Stimulated activated CD8-positive, alpha-beta memory T cell treated with anti-CD3 and anti-CD28 coated beads, Interleukin-4, amount 100 ng/mL, for 1 hour (primary cell): Measurements from ENCODE around the gene LYRM4.

Source experiments
- DNase-seq, 2 donors: peaks; one replicate each; pipeline ENCODE4 v3.0.0-alpha.2; 2020; ENCODE audit warnings: low read depth in 2 of 2, low spot score in 1 of 2

The LYRM4 gene

DNA sequence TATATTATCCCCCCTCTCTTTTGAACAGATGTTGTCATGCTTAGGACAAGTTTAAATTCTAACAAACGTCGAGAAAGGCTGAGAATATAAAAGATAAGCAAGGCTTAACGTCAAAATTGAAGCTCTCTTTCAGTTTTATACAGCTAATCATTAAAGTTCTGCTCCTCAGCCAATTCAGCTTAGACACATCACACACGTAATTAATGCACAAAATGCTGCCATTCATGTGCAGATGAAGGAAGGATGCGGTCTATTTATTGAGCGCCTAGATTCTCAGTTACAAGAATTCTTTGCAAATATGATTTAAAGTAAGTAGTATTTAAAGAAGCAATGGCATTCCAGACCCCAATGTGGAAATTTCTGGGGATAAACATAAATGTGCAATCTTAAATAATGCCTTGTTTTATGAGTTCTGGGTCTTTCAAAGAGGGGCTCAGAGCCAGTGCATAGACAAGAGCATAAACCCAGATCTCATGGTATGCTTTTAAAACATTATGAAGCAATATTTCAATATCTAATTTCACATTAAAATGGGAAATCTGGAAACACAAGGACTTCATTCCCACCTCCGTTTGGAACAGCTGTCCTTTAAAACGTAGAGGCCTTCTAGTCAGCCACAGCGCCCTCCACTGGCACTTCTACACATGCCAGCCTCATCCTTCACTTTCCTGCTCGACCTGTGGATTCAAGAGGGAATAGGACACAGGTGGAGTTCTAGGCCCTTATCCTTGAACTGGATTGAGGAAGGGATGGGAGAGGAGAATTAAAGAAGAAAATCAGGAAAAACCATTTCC lies 85.8 kb downstream of the LYRM4 start:
- DNase-seq = no peak

DNA sequence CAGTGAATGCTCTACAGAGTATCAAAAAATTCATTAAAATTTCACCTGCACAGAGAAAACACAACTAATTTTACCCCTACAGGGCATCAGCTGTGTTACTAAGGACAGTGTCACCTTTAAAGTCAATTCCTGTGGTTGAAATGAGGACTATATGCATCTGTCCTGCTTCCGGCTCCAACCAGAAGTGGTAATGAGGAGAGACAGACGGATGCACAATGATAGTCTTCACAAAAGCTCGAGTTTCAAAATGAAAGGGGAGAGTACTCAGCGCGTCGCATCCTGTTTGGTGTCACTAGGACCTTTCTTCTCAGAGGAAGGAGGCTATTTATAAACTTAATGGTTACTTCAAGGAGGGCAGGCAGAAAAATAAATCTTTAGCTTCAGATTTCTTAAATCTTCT lies 86.5 kb downstream of the LYRM4 start:
- peak; percentile 6 to 19 for DNase-seq

DNA sequence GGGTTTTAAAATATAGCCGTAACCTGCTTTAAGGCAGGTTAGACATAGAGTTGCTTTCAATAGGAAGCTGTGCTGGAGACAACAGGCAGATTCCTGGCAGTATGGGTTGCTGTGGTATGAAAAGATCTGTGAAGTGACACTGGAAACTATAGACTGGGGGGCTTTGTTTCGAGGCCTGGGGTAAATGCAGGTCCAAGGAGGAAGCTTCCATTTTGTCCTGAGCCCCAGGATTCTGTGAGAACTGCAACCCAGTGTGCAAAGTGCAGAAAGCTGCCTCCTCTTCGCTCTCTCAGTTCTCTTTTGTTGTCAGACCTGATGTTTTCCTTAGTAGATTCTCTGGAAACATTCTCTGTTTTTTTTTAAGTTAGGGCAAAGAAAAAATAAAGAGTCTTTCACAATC lies 86.9 kb downstream of the LYRM4 start:
- no peak for DNase-seq

DNA sequence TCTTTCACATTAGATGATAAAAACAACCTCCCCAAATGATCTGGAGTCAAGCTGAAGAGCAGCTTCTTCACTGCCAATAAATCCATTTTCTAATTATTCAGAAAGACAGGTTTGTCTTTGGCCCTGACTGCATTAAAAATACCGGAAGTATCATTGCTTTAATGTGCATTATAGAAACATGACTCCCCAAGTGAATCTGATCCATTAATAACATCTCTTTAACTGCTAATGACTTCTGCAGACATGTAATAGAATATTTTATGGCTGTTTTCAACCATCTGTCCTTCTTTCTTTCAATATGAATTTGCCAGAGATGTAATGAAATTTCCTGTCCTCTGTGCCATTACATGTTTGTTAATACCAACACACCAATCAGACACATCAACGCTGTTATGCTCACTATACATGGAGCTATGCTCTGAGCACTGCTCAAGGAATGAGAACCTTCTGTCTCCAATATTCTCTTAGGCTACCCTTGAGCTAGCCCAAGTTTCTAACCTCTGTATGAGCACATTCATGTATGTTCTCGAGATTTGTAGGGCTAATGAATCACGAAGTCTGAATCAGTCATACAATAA lies 87.8 kb downstream of the LYRM4 start:
- no peak for DNase-seq

GRCh38 chr6:5172041-5172653 lies 88.6 kb downstream of the LYRM4 start:
- no peak for DNase-seq

- no peak for DNase-seq
These were observed 93.2 kb downstream of the LYRM4 start for GRCh38 chr6:5167501-5167900.

DNA sequence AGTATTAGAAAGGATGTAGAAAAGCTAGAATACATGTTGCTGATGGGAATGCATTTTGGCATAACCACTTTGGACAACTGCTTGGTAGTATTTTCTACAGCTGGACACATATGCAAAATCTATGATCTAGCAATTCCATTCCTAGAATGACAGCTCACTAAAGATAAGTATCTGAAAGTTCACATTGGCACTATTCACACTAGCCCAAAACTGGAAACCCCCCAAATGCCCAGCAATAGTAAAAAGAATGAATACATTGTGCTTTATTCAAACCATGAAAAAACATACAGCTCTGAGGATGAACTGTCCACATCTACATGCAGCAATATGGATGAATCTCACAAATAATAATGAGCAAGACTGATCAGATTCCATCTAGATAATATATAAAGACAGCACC lies 96.7 kb downstream of the LYRM4 start:
- no peak for DNase-seq

- no peak for DNase-seq
These were observed 97.5 kb downstream of the LYRM4 start for GRCh38 chr6:5163247-5163646.

GRCh38 chr6:5162355-5162754 lies 98.4 kb downstream of the LYRM4 start:
- no peak for DNase-seq

- DNase-seq = no peak
These were observed 100.5 kb downstream of the LYRM4 start for GRCh38 chr6:5160206-5160605.

GRCh38 chr6:5159162-5159561 lies 101.6 kb downstream of the LYRM4 start:
- no peak for DNase-seq

DNA sequence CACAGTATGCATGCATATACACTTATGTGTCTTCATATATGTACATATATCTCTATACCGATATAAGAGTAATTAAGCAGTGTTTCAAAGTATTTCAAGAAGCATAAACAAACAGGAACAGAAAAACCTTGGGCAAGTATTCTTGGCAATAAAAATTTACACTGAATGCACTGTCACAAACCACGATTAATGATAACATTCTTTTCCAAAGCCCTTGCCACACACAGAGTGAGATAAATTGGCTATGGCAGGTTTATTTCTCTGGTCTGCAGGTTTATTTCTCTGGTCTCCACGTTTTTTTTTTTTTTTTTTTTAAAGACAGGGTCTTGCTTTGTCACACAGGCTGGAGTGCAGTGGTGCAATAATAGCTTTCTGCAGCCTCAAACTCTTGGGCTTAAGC lies 102.6 kb downstream of the LYRM4 start:
- DNase-seq = no peak

GRCh38 chr6:5157621-5158138 lies 103.1 kb downstream of the LYRM4 start:
- no peak for DNase-seq

DNA sequence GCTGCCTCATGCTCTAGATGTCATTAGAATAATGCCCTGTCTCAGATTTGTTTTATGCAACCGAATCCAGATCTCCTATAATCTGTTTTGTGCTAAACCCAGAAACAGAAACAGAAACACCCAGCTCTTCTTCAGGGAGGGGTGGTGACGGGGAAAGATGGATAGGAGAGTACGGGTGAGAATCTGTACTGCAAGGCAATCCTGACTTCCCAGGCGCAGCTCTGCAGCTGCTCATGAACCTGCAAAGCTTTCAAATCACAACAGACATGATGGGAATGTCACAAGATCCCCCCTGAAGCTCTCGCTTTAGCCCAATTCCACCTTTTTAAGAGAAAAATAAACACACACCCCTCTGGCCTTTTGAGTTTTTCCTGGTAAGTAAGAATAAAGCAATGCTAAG lies 104.1 kb downstream of the LYRM4 start:
- DNase-seq = no peak

- DNase-seq = no peak
These were observed 104.8 kb downstream of the LYRM4 start for GRCh38 chr6:5155906-5156305.

DNA sequence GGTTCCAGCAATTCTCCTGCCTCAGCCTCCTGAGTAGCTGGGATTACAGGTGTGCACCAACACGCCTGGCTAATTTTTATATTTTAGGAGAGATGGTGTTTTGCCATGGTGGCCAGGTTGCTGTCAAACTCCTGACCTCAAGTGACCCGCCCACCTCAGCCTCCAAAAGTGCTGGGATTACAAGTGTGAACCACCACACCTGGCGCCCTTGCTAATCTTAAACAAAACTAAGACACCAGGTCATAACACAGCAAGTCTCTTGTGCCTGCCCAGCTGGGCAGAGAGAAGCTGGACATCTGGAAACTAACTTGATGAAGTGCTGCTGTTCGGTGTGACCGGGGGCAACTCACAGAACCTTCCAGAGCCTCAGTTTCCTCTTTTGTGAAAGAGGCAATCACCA lies 107.6 kb downstream of the LYRM4 start:
- DNase-seq = no peak

DNA sequence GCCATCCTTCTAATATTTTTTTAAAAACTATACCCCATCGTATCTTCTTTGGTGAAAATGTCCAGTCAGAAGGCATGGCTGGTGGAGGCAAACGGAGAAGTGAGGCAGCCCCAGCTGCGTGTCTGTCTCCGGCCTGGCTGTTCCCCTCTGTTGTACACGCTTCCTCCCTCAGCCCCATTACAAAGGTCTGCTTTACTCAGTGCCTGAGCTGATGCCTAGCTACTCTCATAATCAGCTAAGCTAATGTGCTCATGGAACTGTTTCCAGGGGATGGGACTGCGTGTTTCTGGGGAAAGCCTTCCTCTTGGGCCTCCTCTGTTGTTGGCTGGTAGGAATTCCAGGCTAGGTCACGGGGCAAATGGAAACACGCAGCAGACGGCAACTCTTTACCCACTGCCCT lies 108.3 kb downstream of the LYRM4 start:
- no peak for DNase-seq

GRCh38 chr6:5151955-5152401 lies 108.8 kb downstream of the LYRM4 start:
- no peak for DNase-seq

DNA sequence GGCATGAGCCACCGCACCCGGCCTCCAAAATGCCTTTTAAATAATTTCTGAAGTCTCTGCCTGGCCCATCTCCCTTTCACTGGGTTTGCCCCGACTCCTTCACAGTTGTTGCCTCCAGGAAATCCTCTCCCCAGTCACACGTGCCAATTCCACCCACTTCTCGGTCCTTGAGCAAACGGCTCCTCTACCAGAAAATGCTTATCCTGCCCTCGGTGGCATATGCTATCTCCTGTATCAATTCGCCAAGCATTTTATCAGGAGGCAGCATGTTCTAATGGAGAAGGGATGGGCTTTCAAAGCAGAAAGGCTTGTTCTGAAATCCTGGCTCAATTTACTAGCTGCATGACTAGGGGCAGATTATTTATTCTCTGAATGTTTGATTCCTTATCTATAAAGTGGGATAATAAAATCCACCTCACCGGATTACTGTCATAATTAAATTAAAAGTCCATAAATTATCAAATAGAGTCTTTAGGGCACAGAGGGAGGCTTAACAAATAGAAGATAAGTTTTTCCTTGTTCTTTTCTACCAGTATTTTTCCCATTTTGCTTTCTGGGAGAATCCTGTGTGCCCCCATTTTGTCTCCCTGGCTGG lies 109.3 kb downstream of the LYRM4 start:
- DNase-seq = no peak

- no peak for DNase-seq
These were observed 110.1 kb downstream of the LYRM4 start for GRCh38 chr6:5150551-5151075.

- DNase-seq = no peak
These were observed 110.9 kb downstream of the LYRM4 start for GRCh38 chr6:5149891-5150290.
